H9 (cell line): ENCODE data around the gene ROR1. TPM values are rescaled to one million over a fixed set of nuclear protein-coding genes. Genes with fewer than 3 reads are reported as not detected.

Experiments used
- DNase-seq: peaks from one replicate; pipeline ENCODE4 v3.0.0-alpha.2; 2017
- H2AFZ ChIP-seq: one replicate; pipeline ENCODE4 v1.6.1; 2013; ENCODE audit warnings: mild to moderate bottlenecking, low read length, control low read depth, moderate library complexity
- H2AK5ac ChIP-seq: 2 replicates; pipeline ENCODE4 v1.6.1; 2013; ENCODE audit warnings: low read length, control low read depth, mixed read lengths; ENCODE audit not compliant: insufficient read length
- H2BK120ac ChIP-seq: one replicate; pipeline ENCODE4 v1.6.1; 2013; ENCODE audit warnings: low read depth, mild to moderate bottlenecking, low read length, control low read depth, inconsistent platforms; ENCODE audit not compliant: poor library complexity, severe bottlenecking
- H2BK12ac ChIP-seq: 2 replicates; pipeline ENCODE4 v1.6.1; 2013; ENCODE audit warnings: low read length, control low read depth, mixed read lengths, low read depth; ENCODE audit not compliant: insufficient read length
- H2BK15ac ChIP-seq: 2 replicates; pipeline ENCODE4 v1.6.1; 2013; ENCODE audit warnings: low read depth, low read length, control low read depth
- H2BK20ac ChIP-seq: one replicate; pipeline ENCODE4 v1.6.1; 2013; ENCODE audit warnings: low read depth, mild to moderate bottlenecking, low read length, control low read depth, inconsistent platforms; ENCODE audit not compliant: poor library complexity, severe bottlenecking
- H2BK5ac ChIP-seq: 2 replicates; pipeline ENCODE4 v1.6.1; 2013; ENCODE audit warnings: low read length, control low read depth, mixed read lengths; ENCODE audit not compliant: insufficient read length
- H3K14ac ChIP-seq: 2 replicates; pipeline ENCODE4 v1.6.1; 2013; ENCODE audit warnings: low read length, control low read depth; ENCODE audit not compliant: insufficient read depth
- H3K18ac ChIP-seq: 2 replicates; pipeline ENCODE4 v1.6.1; 2013; ENCODE audit warnings: low read depth, mild to moderate bottlenecking, mixed read lengths, low read length, control low read depth; ENCODE audit not compliant: insufficient read length
- H3K23ac ChIP-seq: 2 replicates; pipeline ENCODE4 v1.6.1; 2013; ENCODE audit warnings: low read length, control low read depth, mixed read lengths, low read depth; ENCODE audit not compliant: insufficient read length
- H3K23me2 ChIP-seq: 2 replicates; pipeline ENCODE4 v1.6.1; 2013; ENCODE audit warnings: low read depth, mild to moderate bottlenecking, mixed read lengths, low read length, control low read depth; ENCODE audit not compliant: insufficient read length, poor library complexity, severe bottlenecking
- H3K27ac ChIP-seq: 2 replicates; pipeline ENCODE4 v1.5.1; 2013; ENCODE audit warnings: low read length, control low read depth, mixed read lengths, low read depth; ENCODE audit not compliant: insufficient read length
- H3K27me3 ChIP-seq: 2 replicates; pipeline ENCODE4 v1.6.1; 2013; ENCODE audit warnings: low read length, control low read depth, inconsistent platforms; ENCODE audit not compliant: insufficient read depth
- H3K4ac ChIP-seq: 2 replicates; pipeline ENCODE4 v1.6.1; 2013; ENCODE audit warnings: low read depth, mild to moderate bottlenecking, control low read depth, inconsistent platforms, low read length, moderate library complexity
- H3K4me1 ChIP-seq: 2 replicates; pipeline ENCODE4 v1.6.1; 2013; ENCODE audit warnings: low read length, control low read depth, inconsistent platforms; ENCODE audit not compliant: insufficient read depth
- H3K4me2 ChIP-seq: 2 replicates; pipeline ENCODE4 v1.6.1; 2013; ENCODE audit warnings: low read length, control low read depth, mixed read lengths; ENCODE audit not compliant: insufficient read length, insufficient read depth
- H3K56ac ChIP-seq: 2 replicates; pipeline ENCODE4 v1.6.1; 2013; ENCODE audit warnings: low read depth, mild to moderate bottlenecking, mixed read lengths, low read length, control low read depth; ENCODE audit not compliant: insufficient read length
- H3K79me1 ChIP-seq: 2 replicates; pipeline ENCODE4 v1.6.1; 2013; ENCODE audit warnings: low read depth, mild to moderate bottlenecking, moderate library complexity, low read length, control low read depth, inconsistent platforms; ENCODE audit not compliant: insufficient read depth, poor library complexity, severe bottlenecking
- H3K79me2 ChIP-seq: 2 replicates; pipeline ENCODE4 v1.6.1; 2013; ENCODE audit warnings: low read length, control low read depth, inconsistent platforms; ENCODE audit not compliant: insufficient read depth
- H3K9ac ChIP-seq: 2 replicates; pipeline ENCODE4 v1.6.1; 2013; ENCODE audit warnings: low read length, control low read depth, mixed read lengths; ENCODE audit not compliant: insufficient read length; ENCODE audit errors: extremely low read depth
- H3K9me3 ChIP-seq: one replicate; pipeline ENCODE4 v1.6.1; 2013; ENCODE audit warnings: low read depth, low read length, inconsistent platforms; ENCODE audit not compliant: control insufficient read depth
- H3T11ph ChIP-seq: one replicate; pipeline ENCODE4 v1.6.1; 2013; ENCODE audit warnings: mild to moderate bottlenecking, low read length, control low read depth, inconsistent platforms
- H4K20me1 ChIP-seq: one replicate; pipeline ENCODE4 v1.6.1; 2013; ENCODE audit not compliant: control insufficient read depth, insufficient read length, insufficient read depth
- H4K5ac ChIP-seq: 2 replicates; pipeline ENCODE4 v1.6.1; 2013; ENCODE audit warnings: low read depth, mild to moderate bottlenecking, mixed read lengths, low read length, control low read depth; ENCODE audit not compliant: insufficient read length
- H4K8ac ChIP-seq: replicated peaks from 2 replicates; pipeline ENCODE4 v1.6.1; 2013; ENCODE audit warnings: low read length, control low read depth, mixed read lengths, low read depth; ENCODE audit not compliant: insufficient read length
- H4K91ac ChIP-seq: 2 replicates; pipeline ENCODE4 v1.6.1; 2013; ENCODE audit warnings: low read depth, mild to moderate bottlenecking, moderate library complexity, mixed read lengths, low read length, control low read depth; ENCODE audit not compliant: insufficient read length
- H3K27ac Mint-ChIP-seq, 3 experiments: 2 replicates in 2 of 3; 3 replicates in 1 of 3; pipeline ENCODE4 v1.8.0; 2020 to 2021; ENCODE audit warnings: mixed read lengths in 3 of 3, mild to moderate bottlenecking in 1 of 3, moderate library complexity in 1 of 3
- H3K27me3 Mint-ChIP-seq: 2 replicates; pipeline ENCODE4 v1.8.0; 2021; ENCODE audit warnings: low read depth, mild to moderate bottlenecking, moderate library complexity, mixed read lengths
- H3K36me3 Mint-ChIP-seq, 3 experiments: 2 replicates in 2 of 3; 3 replicates in 1 of 3; pipeline ENCODE4 v1.8.0; 2020 to 2021; ENCODE audit warnings: low read depth in 3 of 3, mixed read lengths in 3 of 3; ENCODE audit not compliant: insufficient read depth in 1 of 3
- H3K4me1 Mint-ChIP-seq, 2 experiments: 2 replicates each; pipeline ENCODE4 v1.8.0; 2020; ENCODE audit warnings: mixed read lengths in 2 of 2
- H3K4me3 Mint-ChIP-seq, 2 experiments: 2 replicates in 1 of 2; 3 replicates in 1 of 2; pipeline ENCODE4 v1.8.0; 2020 to 2021; ENCODE audit warnings: mild to moderate bottlenecking in 2 of 2, mixed read lengths in 2 of 2, moderate library complexity in 1 of 2
- H3K9me3 Mint-ChIP-seq, 2 experiments: 2 replicates in 1 of 2; 3 replicates in 1 of 2; pipeline ENCODE4 v1.8.0; 2020; ENCODE audit warnings: mild to moderate bottlenecking in 2 of 2, mixed read lengths in 2 of 2, moderate library complexity in 1 of 2
- WGBS: extraction: QIAGEN DNeasy Blood & Tissue Kit; methylation state at CpG from one replicate; pipeline ENCODE4 v1.1.7; 2013; ENCODE audit warnings: missing lambda C conversion rate, low lambda C conversion rate, mixed read lengths; ENCODE audit not compliant: insufficient read length; ENCODE audit errors: extremely low coverage; 5-methylcytosine and 5-hydroxymethylcytosine counted together
- total RNA-seq: library from RNA; stranded (reverse); gene quantifications from 2 replicates; pipeline ENCODE4 v1.2.1, GENCODE V29; 2021
- TF ChIP-seq, protein P1 (sequence below): fragments of 200-600 bp; sonication (generic); conservative IDR thresholded peaks from 3 replicates; pipeline ENCODE4 v1.8.0; 2021; ENCODE audit warnings: antibody characterized with exemption, mild to moderate bottlenecking

The ROR1 gene
- total RNA-seq, 1 experiment from 2014 or later: 75.9 TPM

DNA sequence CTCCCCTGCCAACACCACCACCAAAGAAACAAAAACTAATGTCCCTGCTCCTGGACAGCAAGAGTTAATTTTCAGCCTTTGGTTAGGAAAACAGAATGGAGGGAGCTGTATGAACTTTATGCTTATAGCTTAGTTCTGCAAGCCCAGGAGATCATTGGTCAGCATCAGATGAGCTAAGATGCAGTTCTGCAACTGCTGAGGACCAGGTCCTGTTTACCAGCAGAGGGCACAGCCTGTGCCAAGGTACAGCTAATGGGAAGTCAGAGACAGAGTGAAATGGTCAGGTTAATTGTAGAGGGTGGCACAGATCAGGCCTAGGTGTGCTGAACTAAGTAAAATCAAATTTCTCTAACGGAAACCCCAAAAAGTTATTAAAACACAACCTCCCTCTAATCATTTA, 161.3 kb downstream of the ROR1 start:
- H3K9ac ChIP-seq: no peak overlapping the region
- no peak for DNase-seq
- no peak overlapping the region for H3K27ac ChIP-seq
- H3K9me3 Mint-ChIP-seq: no peaks in the 10 kb centered on the region
- H3K14ac ChIP-seq: no peak overlapping the region
- no peak overlapping the region for H2AK5ac ChIP-seq
- H4K20me1 ChIP-seq: no peaks in the 10 kb centered on the region
- H3K27ac Mint-ChIP-seq: no peak overlapping the region
- no peak overlapping the region for H2BK15ac ChIP-seq
- H3K27me3 ChIP-seq: no peaks in the 10 kb centered on the region
- no peak overlapping the region for H3T11ph ChIP-seq
- no peak overlapping the region for H2BK12ac ChIP-seq
- no peaks in the 10 kb centered on the region for H3K9me3 ChIP-seq
- no peak overlapping the region for H2BK120ac ChIP-seq
- H3K4me3 Mint-ChIP-seq: no peak overlapping the region
- no peak overlapping the region for H3K4me2 ChIP-seq
- peaks cover 7 to 20% of the 10 kb centered on the region in 2 experiments for H3K4me1 Mint-ChIP-seq
- no peak overlapping the region for H2BK5ac ChIP-seq
- no peak overlapping the region for H2AFZ ChIP-seq
- H3K18ac ChIP-seq: no peak overlapping the region
- no peak overlapping the region for H2BK20ac ChIP-seq
- H3K4ac ChIP-seq: no peak overlapping the region
- H4K5ac ChIP-seq: no peak overlapping the region
- no CpG with 5 or more reads among the region's 1 CpG for WGBS
- H3K4me1 ChIP-seq: peaks cover 3% of the 10 kb centered on the region
- H4K8ac ChIP-seq: no peak overlapping the region
- TF ChIP-seq, protein P1, sequence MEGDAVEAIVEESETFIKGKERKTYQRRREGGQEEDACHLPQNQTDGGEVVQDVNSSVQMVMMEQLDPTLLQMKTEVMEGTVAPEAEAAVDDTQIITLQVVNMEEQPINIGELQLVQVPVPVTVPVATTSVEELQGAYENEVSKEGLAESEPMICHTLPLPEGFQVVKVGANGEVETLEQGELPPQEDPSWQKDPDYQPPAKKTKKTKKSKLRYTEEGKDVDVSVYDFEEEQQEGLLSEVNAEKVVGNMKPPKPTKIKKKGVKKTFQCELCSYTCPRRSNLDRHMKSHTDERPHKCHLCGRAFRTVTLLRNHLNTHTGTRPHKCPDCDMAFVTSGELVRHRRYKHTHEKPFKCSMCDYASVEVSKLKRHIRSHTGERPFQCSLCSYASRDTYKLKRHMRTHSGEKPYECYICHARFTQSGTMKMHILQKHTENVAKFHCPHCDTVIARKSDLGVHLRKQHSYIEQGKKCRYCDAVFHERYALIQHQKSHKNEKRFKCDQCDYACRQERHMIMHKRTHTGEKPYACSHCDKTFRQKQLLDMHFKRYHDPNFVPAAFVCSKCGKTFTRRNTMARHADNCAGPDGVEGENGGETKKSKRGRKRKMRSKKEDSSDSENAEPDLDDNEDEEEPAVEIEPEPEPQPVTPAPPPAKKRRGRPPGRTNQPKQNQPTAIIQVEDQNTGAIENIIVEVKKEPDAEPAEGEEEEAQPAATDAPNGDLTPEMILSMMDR: peak; percentile 23; the same call in 1 of the 3 replicates
- no peak overlapping the region for H3K56ac ChIP-seq
- H3K27me3 Mint-ChIP-seq: no peaks in the 10 kb centered on the region
- H3K79me1 ChIP-seq: peaks cover 19% of the 10 kb centered on the region
- H3K23me2 ChIP-seq: no peaks in the 10 kb centered on the region
- no peaks in the 10 kb centered on the region; a peak in 1 of 7 replicates for H3K36me3 Mint-ChIP-seq
- H3K79me2 ChIP-seq: peaks cover 13% of the 10 kb centered on the region; the same call in 1 of the 2 replicates
- no peak overlapping the region for H3K23ac ChIP-seq
- H4K91ac ChIP-seq: no peak overlapping the region
